Type B pancreatic cell (in vitro differentiated cells): ENCODE results near the gene OGDH. TPM values are rescaled to one million over a fixed set of nuclear protein-coding genes. Genes with fewer than 3 reads are reported as not detected.

Experiments
- DNase-seq: peaks from one replicate; pipeline ENCODE4 v3.0.0; 2021; ENCODE audit warnings: mixed read lengths; ENCODE audit not compliant: unreplicated experiment; ENCODE audit errors: extremely low spot score
- H3K27ac Mint-ChIP-seq: 2 replicates; pipeline ENCODE4 v1.8.0; 2021; ENCODE audit warnings: mild to moderate bottlenecking, mixed read lengths
- H3K27me3 Mint-ChIP-seq: 2 replicates; pipeline ENCODE4 v1.8.0; 2021; ENCODE audit warnings: mixed read lengths
- H3K36me3 Mint-ChIP-seq: 2 replicates; pipeline ENCODE4 v1.8.0; 2021; ENCODE audit warnings: mixed read lengths
- H3K4me1 Mint-ChIP-seq: one replicate; pipeline ENCODE4 v1.8.0; 2021; ENCODE audit warnings: mixed read lengths; ENCODE audit not compliant: unreplicated experiment
- H3K4me3 Mint-ChIP-seq: 2 replicates; pipeline ENCODE4 v1.8.0; 2021; ENCODE audit warnings: mild to moderate bottlenecking, mixed read lengths
- H3K9me3 Mint-ChIP-seq: 2 replicates; pipeline ENCODE4 v1.8.0; 2021; ENCODE audit warnings: mixed read lengths
- total RNA-seq: library from RNA; stranded (reverse); gene quantifications from 2 replicates; pipeline ENCODE4 v1.2.1, GENCODE V29; 2021; ENCODE audit warnings: low replicate concordance
- TF ChIP-seq, protein P1 (sequence below): fragments of 200-600 bp; sonication (generic); conservative IDR thresholded peaks from 2 replicates; pipeline ENCODE4 v1.5.0; 2021; ENCODE audit warnings: antibody characterized with exemption, mild to moderate bottlenecking

OGDH gene
- total RNA-seq, 1 donor from 2014 or later, result 92.8 TPM

DNA sequence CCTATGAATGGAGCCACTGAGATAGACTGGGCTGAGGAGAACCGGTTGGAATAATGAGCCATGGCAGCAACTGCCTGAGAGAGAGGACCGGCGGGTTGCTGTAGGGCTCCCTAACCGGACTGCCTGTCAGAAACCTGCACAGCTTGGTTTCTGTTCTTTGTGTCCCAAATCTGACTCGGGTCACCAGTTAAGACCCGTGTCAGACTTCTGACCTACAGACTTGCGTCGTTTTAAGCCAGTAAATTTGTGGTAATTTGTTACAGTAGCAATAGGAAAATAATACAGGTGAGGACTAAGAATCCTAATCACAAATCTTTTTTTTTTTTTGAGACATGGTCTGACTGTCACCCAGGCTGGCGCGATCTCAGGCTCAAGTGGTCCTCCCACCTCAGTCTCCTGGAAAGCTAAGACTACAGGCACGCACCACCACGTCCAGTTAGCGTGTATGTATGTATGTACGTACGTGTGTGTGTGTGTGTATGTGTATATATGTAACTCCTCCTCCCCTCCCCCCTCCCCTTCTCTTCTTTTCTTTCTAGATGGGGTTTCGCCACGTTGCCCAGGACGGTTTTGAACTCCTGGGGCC is 32.0 kb upstream of the OGDH start:
- no peaks in the 10 kb centered on the region for H3K27me3 Mint-ChIP-seq
- no peak for DNase-seq
- TF ChIP-seq, protein P1, sequence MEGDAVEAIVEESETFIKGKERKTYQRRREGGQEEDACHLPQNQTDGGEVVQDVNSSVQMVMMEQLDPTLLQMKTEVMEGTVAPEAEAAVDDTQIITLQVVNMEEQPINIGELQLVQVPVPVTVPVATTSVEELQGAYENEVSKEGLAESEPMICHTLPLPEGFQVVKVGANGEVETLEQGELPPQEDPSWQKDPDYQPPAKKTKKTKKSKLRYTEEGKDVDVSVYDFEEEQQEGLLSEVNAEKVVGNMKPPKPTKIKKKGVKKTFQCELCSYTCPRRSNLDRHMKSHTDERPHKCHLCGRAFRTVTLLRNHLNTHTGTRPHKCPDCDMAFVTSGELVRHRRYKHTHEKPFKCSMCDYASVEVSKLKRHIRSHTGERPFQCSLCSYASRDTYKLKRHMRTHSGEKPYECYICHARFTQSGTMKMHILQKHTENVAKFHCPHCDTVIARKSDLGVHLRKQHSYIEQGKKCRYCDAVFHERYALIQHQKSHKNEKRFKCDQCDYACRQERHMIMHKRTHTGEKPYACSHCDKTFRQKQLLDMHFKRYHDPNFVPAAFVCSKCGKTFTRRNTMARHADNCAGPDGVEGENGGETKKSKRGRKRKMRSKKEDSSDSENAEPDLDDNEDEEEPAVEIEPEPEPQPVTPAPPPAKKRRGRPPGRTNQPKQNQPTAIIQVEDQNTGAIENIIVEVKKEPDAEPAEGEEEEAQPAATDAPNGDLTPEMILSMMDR, result no peak
- peak overlapping the region; percentile 97 for H3K27ac Mint-ChIP-seq
- H3K9me3 Mint-ChIP-seq, result no peaks in the 10 kb centered on the region
- H3K4me3 Mint-ChIP-seq, result peak overlapping the region; percentile 99
- peaks cover 26% of the 10 kb centered on the region for H3K36me3 Mint-ChIP-seq
- H3K4me1 Mint-ChIP-seq, result peaks cover 11% of the 10 kb centered on the region

- H3K9me3 Mint-ChIP-seq, result no peaks in the 10 kb centered on the region
- no peaks in the 10 kb centered on the region for H3K27me3 Mint-ChIP-seq
- TF ChIP-seq, protein P1, result no peak
- H3K4me3 Mint-ChIP-seq, result peak overlapping the region; percentile 99
- H3K4me1 Mint-ChIP-seq, result peaks cover 15% of the 10 kb centered on the region
- H3K27ac Mint-ChIP-seq, result peak overlapping the region; percentile 97
- no peak for DNase-seq
- peaks cover 28% of the 10 kb centered on the region for H3K36me3 Mint-ChIP-seq
Observed at GRCh38 chr7:44575054-44575453, 31.4 kb upstream of the OGDH start.

- Mint-ChIP-seq H3K36me3 (peaks cover 32% of the 10 kb centered on the region), H3K27ac (peak overlapping the region; percentile 77), H3K27me3 (no peaks in the 10 kb centered on the region), H3K4me3 (peak overlapping the region; percentile 44), H3K4me1 (peaks cover 20% of the 10 kb centered on the region), H3K9me3 (no peaks in the 10 kb centered on the region)
- DNase-seq, result no peak
- TF ChIP-seq, protein P1, result no peak
Observed at GRCh38 chr7:44576228-44576627, 30.2 kb upstream of the OGDH start.

GRCh38 chr7:44580945-44581878 is 25.2 kb upstream of the OGDH start:
- H3K36me3 Mint-ChIP-seq, result peaks cover 14% of the 10 kb centered on the region
- peaks cover 9% of the 10 kb centered on the region for H3K27me3 Mint-ChIP-seq
- H3K27ac Mint-ChIP-seq, result peak overlapping the region; percentile 98
- peaks cover 17% of the 10 kb centered on the region for H3K4me1 Mint-ChIP-seq
- H3K9me3 Mint-ChIP-seq, result no peaks in the 10 kb centered on the region
- no peak for DNase-seq
- TF ChIP-seq, protein P1, result no peak
- peak overlapping the region; percentile 92 for H3K4me3 Mint-ChIP-seq

DNA sequence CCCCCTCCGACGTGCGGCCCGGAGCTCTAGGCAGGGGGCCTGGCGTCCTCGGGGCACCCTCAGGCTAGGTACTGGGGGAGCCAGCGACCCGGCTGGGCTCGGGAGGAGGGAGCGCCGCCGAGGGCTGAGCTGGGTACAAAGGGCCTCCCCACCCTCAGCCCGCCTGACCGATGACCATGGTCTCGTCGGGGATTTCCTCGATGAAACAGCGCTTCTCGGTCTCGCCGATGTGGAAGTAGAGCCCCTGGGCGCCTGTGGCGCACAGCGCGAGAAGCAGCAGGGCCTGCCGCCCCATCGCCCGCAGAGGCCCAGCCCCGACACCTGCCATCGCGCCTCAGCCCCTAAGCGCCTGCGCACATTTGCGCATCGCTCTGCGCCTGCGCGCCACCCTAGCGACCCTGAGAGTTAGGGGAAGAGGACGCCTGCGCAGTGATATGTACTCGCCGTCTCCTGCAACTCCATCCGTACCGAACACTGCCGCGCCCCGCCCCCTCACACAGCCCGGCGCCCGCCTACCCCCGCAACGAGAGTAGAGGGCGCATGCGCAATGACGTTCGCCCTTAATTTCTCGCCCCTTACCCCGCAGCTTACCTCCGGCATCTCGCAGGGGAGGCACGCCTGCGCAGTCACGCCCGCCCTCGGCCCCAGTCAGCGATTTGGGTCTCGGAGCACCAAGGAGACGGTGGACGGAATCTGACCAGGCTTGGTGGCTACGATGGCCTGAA is 24.4 kb upstream of the OGDH start, which contains the start of gene TMED4:
Gene TMED4 (minus strand): TSS at position 353 of the 725 bp plus-strand sequence. CDS start 25 bp downstream, at position 328.
- Mint-ChIP-seq H3K27me3 (peaks cover 9% of the 10 kb centered on the region), H3K27ac (peak within 1 kb of the TSS; percentile 98), H3K4me3 (peak within 1 kb of the TSS; percentile 92), H3K4me1 (peaks cover 17% of the 10 kb centered on the region), H3K9me3 (no peaks in the 10 kb centered on the region), H3K36me3 (peaks cover 13% of the 10 kb centered on the region)
- peak; percentile 100 for DNase-seq
- TF ChIP-seq, protein P1, result no peak
